ENCODE data around the gene EEPD1.
"Not testable (repeated sequence)": the region's sequence is repeated elsewhere in the genome, so short reads cannot be mapped to it uniquely, and the experiment has no call there.

Gene EEPD1

GRCh38 chr7:36119005-36119706, 33.9 kb upstream of the EEPD1 start:
- DNase-seq (ENCODE audit: low spot score), result no peak

GRCh38 chr7:36119983-36120646, 32.9 kb upstream of the EEPD1 start:
- in situ Hi-C loops (cut with MboI; ENCODE audit: low pct_unique_long_range_greater_than_20kb, low sequenced_read_pairs, unreplicated experiment), result not testable (repeated sequence)

More at GRCh38 chr7:36119005-36119706, 33.9 kb upstream of the EEPD1 start:
- no peak for TF ChIP-seq CTCF (IDR thresholded peaks at IDR 0.05; ENCODE audit: extremely low read depth, insufficient read depth, missing control alignments)
- in situ Hi-C loops (cut with MboI; ENCODE audit: low pct_unique_long_range_greater_than_20kb, low sequenced_read_pairs, unreplicated experiment), result no loop called here

GRCh38 chr7:36125630-36126029, 27.4 kb upstream of the EEPD1 start:
- DNase-seq (ENCODE audit: low spot score); in situ Hi-C loops (cut with MboI; ENCODE audit: low pct_unique_long_range_greater_than_20kb, low sequenced_read_pairs, unreplicated experiment): not testable (repeated sequence)

More at GRCh38 chr7:36119983-36120646, 32.9 kb upstream of the EEPD1 start:
- not testable (repeated sequence) for DNase-seq (ENCODE audit: low spot score)

- in situ Hi-C loops (cut with MboI; ENCODE audit: low pct_unique_long_range_greater_than_20kb, low sequenced_read_pairs, unreplicated experiment), result no loop called here
- TF ChIP-seq CTCF (IDR thresholded peaks at IDR 0.05; ENCODE audit: extremely low read depth, insufficient read depth, missing control alignments), result no peak
- DNase-seq (ENCODE audit: low spot score), result no peak
Observed at GRCh38 chr7:36127075-36127740, 25.8 kb upstream of the EEPD1 start.

- in situ Hi-C loops (cut with MboI; ENCODE audit: low pct_unique_long_range_greater_than_20kb, low sequenced_read_pairs, unreplicated experiment), result no loop called here
- TF ChIP-seq CTCF (IDR thresholded peaks at IDR 0.05; ENCODE audit: extremely low read depth, insufficient read depth, missing control alignments), result no peak
- no peak for DNase-seq (ENCODE audit: low spot score)
Observed at GRCh38 chr7:36128448-36129047, 24.5 kb upstream of the EEPD1 start.

GRCh38 chr7:36129048-36129534, 24.0 kb upstream of the EEPD1 start:
- no peak for TF ChIP-seq CTCF (IDR thresholded peaks at IDR 0.05; ENCODE audit: extremely low read depth, insufficient read depth, missing control alignments)
- in situ Hi-C loops (cut with MboI; ENCODE audit: low pct_unique_long_range_greater_than_20kb, low sequenced_read_pairs, unreplicated experiment), result no loop called here
- DNase-seq (ENCODE audit: low spot score), result no peak

GRCh38 chr7:36130236-36130945, 22.7 kb upstream of the EEPD1 start:
- no peak for TF ChIP-seq CTCF (IDR thresholded peaks at IDR 0.05; ENCODE audit: extremely low read depth, insufficient read depth, missing control alignments)
- DNase-seq (ENCODE audit: low spot score), result no peak
- in situ Hi-C loops (cut with MboI; ENCODE audit: low pct_unique_long_range_greater_than_20kb, low sequenced_read_pairs, unreplicated experiment), result no loop called here
